Fibroblast of upper back skin (primary cell): ENCODE measurements around the gene VIPR1.
A peak's percentile ranks its signal among the peaks of the same experiment; 100 is the strongest.

Experiments
- DNase-seq: peaks from one replicate; pipeline ENCODE4 v3.0.0-alpha.2; 2013

VIPR1 gene

GRCh38 chr3:42581709-42582473 is 79.4 kb downstream of the VIPR1 start, which contains the start of gene SEC22C:
Gene SEC22C (minus strand): TSS chr3:42581967. CDS start chr3:42569046, 12,921 bp downstream.
- DNase-seq = peak; percentile 90

DNA sequence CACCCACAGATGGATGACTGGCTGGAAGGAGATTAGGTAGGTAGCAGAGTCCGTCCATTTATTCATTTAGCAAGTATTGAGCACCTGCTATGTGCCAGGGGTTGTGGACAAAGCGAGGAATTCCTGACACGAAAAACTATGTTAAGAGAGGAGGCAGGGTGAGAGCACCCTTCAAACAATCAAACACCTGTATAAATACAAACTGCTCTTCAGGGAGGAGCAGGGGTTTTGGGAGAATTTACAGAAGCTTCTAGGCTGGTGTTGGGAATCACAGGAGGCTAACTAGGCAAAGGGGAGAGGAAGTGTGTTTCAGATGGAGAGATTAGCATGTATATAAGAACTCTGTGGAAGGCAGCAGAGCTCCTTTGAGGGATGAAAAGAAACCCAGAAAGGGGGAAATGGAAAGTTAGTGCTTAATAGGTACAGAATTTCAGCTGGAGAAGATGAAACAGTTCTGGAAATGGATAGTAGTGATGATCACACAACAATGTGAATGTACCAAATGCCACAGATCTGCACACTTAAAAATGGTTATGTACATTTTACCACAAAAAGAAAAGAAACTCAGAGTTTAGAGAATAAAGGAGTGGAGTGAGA is 80.1 kb downstream of the VIPR1 start:
- DNase-seq = no peak
